ENCODE measurements around the gene PRPH.
"Not testable (repeated sequence)": the region's sequence is repeated elsewhere in the genome, so short reads cannot be mapped to it uniquely, and the experiment has no call there.

The PRPH gene

DNA sequence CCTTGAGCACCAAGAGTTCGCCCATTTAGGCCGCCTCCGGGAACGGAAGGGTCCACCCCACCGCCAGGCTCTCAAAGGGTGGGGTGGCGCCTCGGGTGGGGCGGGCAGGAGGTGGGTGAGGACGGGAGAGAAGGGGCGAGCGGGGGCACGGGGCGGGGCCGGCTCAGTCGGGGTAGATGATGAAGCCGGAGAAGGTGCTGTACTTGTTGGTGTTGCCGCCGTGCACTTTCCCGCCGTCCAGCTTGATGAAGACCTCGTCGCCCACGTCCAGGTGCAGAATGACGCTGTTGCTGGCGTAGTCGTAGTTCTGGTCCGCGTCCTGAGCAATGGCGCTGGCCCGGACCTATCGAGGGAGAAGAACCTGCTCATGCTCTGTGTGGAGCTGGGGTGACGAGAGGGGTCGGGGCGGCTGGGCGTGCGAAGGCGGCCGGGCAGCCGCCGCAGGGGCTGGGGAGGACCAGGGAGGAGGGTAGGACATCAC lies 38.0 kb downstream of the PRPH start:
- no peak for DNase-seq (ENCODE audit: low read depth in 2 of 2)

DNA sequence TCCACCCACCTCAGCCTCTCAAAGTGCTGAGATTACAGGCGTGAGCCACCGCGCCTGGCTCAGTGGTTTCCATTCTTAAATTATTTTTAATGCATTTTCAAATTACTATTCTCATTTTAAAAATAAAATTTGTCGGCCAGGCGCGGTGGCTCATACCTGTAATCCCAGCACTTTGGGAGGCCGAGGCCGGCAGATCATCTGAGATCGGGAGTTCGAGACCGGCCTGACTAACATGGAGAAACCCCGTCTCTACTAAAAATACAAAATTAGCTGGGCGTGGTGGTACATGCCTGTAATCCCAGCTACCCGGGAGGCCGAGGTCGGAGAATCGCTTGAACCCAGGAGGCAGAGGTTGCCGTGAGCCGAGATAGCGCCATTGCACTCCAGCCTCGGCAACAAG lies 38.8 kb downstream of the PRPH start:
- not testable (repeated sequence) for DNase-seq (ENCODE audit: low read depth in 2 of 2)

DNA sequence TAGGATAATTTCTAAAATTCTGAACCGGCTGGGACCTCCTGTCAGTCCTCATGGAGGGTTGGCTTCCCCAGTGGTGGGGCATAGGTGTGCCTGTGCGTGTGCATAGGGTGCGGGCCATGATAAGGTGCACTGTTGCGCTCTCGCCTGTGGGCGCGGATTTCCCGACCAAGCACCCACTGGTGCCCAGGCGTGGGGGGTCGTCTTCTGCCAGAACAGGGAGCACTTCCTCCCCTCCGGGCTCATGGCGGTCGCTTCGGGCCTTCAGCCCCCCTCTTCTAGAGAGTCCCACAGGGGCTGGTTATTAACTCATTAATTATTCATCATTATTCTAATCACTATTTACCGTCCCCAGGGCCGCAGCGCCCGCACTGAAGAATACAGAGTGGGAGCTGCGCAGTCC lies 39.3 kb downstream of the PRPH start:
- DNase-seq (ENCODE audit: low read depth in 2 of 2) = no peak

DNA sequence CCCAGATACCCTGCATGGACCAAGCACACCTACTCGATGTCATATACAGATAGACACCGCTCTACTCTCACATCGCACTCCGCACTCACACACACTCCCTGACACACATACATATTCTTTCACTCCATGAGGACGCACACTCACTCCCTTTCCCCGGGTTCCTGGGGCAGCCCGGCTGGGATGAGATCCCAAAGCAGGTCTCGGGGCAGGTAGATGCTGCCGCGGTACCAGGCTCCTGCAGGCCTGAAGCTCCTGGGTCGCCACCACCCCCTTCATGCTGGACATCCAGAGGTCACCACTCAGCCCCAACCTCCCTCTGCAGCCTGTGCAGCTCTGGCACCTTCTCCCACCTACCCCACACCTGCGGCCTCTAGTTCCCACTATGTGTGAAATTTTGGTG lies 39.7 kb downstream of the PRPH start:
- DNase-seq (ENCODE audit: low read depth in 2 of 2) = no peak

DNA sequence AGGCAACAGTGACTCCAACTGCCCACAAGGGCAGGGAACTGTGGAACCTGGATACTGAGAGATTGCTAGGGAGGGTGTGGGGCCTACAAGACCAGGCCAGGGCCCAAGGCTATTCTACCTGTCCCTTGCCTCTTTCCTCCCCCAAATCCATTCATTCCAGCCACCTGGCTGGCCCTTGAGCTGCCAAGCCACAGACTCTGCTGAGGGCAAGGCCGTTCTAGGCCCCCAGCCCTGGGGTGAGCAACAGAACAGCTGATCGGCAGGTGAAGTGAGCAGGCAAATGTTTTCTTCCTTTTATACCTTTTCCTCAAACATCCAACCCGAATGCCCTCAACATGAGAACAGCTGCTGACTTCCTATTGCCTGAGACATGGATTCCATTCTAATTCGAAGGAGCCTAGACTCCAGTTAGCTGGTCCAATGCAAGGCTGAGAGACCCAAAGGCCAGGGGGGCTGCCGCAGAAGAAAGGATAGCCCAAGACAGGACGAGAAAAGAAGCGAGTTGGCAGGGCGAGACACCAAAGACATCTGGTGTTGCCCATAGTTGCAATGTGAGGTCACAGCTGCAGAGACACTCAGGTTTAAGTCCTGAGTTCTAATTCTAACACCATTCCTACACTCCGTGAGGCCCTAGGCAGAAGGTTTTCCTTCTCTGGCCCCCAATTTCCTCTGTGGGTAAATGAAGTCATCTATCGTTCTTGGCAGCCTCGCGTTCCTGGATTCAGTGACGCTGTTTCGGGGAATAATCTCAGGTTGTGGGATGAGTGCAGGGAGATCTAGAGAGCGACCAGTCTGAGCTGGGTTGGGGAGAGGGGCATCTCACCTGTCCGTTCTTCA lies 40.4 kb downstream of the PRPH start:
- no peak for DNase-seq (ENCODE audit: low read depth in 2 of 2)

DNA sequence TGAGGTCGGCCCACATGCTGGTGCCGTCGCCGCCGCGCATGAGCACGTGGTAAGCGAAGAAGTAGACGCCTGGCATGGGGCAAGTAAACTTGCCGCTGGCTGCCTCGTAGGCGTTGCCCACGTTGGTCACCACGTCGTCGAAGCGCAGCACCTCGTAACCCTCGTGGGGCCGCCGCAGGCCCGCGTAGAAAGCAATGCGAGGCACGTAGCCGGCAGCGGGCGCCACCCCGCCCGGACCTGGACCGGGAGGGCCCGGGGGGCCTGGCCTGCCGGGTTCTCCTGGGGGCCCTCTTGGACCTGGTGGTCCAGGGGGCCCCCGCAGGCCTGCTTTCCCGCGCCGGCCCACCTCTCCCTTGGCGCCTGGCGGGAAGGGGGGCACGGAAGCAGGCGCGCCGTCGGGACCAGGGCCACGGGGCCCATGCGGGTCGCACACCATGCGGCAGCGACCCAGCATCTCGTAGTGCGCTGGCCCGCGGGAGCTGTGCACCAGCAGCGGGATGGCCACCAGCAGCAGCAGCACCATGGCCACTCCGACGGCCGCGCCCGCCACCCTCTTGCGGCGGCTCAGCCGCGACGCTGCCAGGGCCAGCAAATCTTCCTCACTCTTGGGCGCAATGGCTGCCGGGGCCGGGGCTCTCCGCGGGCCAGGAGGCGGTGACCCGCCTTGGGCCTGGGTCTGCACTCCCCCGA lies 41.2 kb downstream of the PRPH start:
- no peak for DNase-seq (ENCODE audit: low read depth in 2 of 2)

DNA sequence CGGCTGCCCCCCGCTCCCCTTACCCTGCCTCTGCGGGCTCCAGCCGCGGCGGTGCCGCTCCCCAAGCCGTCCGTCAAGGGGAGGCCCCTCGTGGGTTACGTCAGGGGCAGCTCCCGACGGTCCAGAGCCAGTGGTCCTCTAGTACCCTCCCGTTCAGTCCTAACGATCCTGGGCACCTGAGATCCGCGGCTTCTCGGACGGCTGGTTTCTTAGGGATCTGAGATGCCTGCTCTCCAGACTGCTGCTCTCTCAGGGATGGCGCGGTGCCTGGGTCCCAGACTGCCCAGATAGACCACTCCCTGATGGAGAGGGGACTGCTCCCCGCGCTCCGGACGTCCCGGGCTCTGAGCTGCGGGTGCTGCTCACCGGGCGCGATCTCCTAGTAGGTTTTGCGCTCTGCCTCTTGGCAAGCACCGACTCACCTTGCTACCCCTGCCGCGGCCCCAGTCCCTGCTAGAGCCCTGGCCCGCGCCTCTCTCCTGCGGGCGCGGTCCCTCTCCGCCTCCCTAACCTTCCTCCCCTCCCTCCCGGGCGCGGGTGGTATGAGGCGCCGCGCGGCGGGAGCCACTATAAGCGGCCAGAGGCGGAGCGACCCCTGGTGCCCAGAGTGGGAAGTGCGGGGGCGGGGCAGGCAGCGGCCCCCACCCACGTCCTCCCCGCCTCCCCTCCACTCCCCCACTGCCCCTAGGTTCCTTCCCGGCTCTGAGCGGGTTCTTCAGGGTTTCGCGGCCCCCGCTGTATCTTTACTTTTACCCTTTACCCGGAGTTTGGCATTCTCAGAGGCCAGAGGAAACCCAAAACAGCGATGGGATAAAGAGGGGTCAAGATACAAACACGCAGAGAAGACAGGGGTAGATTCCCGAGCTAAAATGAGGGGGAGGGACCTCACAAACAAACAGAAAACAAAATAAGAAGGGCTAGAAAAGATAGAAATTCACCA lies 42.0 kb downstream of the PRPH start, which contains the start of gene C1QL4:
TSS of gene C1QL4 (minus strand) at position 544 of the 940 bp plus-strand sequence. CDS start 711 bp downstream, outside the sequence.
- DNase-seq (ENCODE audit: low read depth in 2 of 2) = peak; percentile 74 to 80

DNA sequence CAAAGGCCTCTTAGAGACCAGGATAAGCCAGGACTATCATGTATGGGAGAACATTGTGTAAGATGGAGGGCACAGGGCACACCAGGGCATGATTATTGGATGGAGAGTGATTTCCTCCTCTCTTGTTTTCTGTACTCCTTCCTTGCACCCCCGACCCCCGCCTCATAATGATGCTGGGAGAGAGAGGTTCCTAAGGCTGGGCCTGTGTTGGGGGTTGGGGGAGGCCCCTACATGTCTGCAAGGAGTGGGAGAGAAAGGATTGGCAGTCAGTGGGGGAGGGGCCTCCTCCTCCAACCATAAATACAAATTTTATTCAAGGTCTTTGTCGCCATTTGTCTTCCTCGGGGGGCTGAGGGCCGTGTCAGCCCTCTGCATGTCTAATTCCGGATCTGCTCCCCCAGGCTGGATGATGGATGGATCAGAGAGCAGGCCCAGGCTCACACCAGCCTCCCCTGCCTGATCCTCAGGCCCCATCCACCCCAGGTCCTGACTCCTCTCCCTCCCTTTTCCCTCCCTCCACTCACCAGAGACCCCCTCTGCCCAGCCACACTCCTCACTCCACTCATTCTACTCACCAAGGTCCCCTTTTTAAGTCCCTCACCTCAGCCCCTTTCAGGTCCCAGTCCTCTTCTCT lies 44.0 kb downstream of the PRPH start:
- DNase-seq (ENCODE audit: low read depth in 2 of 2) = no peak

DNA sequence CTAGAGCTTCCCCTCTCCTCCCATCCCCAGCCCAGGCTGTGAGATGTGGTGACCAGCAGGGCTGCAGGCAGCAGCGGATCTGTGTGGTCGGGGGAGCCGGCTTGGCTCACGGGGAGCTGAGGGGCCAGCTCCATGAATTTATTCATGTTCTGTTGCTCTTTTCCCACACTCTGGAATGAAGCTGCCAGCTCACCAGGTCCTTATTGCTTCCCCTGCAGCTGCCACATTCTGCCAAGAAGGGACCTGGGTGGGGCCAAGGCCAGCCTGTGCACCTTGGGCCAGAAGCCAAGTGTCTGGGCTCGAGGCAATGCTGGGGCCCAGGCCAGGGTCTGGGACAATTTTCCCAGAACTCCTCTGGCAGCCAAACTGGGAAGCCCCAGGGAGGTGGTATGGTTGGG lies 44.5 kb downstream of the PRPH start:
- DNase-seq (ENCODE audit: low read depth in 2 of 2) = no peak

DNA sequence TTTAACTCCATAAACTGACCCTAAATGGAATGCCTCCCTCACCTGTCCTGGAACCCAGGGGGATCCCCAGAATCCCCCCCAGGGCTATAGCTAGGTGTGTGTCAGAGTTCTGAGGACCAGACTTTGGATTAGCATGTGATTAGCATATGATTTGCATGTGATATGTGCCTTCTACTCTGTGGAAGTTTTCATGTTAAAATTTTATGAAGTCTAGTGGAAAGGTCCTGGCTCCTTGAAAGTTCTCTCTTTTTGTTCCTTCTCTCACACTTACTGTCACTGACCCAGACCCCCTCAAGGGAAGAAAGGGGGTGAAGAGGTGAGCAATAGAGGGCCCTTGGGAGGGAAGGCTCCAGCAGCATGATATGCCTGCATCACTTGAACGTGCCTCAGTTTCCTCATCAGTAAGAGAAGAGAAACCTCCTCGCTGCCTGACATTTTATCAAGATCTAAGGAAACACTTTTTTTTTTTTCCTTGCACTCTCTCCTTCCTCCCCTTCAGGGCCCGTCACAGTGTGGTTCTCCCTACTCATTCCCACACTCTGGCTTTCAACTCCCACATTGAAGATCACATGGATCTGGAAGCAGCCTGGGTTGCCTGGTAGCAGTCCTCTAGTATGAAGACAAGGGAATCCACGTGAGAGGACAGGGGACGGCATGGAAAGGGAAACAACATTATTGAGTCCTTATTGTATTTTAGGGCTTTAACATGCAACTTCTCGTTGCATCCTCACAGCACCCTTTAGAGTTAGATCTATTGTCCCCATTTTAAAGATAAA lies 45.3 kb downstream of the PRPH start:
- no peak for DNase-seq (ENCODE audit: low read depth in 2 of 2)

DNA sequence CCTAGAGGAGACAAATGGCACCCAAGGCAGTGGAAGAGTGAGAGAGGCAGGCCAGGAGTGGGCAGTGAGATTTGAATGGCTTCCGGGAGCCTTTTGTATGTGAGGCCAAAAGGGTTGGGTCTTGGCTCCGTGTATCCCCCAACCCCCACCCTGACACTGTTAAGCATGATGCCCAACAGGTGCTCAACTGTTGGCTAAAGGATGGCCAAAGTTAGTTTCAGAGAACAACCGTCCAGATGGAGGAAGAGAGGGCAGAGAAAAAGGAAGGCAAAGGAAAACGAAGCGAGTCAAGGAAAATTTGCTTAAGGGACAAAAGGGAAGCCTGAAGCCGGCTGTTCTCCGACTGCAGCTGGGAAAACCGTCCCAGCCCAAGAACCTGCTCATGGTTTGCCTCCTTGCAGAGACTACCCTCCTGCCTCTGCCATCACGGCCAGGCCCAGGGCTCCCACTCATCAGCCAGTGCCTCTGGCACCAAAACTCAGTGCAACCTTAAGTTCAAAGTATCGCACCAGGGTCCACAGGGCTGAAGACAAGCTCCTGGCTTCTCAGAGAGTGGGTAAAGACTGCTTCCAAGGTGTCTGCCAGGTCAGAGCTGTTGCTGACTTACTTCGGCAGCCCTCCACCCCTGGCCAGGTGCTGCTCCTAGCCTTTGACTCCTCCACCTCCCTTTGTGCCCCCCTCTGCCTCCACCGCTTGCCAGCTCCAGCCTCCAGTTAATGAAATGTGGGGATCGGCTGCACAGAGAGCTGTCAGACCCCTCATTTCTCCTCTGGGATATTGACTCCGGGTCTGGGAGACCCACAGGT lies 46.2 kb downstream of the PRPH start:
- no peak for DNase-seq (ENCODE audit: low read depth in 2 of 2)

DNA sequence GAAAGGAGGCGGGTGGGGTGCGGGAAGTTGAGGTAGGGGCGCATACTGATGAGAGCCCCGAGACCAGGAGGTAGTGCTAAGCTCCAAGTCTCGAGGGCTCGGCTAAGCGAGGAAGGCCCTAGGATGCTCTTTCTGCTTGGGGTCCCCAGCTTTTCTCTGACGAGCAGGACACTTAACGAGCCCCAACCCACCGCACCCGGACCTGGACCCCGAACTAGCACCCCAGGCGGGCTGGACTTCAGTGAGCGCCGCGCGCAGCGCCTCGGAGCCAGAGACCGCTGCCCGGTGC lies 46.8 kb downstream of the PRPH start:
- no peak for DNase-seq (ENCODE audit: low read depth in 2 of 2)

DNA sequence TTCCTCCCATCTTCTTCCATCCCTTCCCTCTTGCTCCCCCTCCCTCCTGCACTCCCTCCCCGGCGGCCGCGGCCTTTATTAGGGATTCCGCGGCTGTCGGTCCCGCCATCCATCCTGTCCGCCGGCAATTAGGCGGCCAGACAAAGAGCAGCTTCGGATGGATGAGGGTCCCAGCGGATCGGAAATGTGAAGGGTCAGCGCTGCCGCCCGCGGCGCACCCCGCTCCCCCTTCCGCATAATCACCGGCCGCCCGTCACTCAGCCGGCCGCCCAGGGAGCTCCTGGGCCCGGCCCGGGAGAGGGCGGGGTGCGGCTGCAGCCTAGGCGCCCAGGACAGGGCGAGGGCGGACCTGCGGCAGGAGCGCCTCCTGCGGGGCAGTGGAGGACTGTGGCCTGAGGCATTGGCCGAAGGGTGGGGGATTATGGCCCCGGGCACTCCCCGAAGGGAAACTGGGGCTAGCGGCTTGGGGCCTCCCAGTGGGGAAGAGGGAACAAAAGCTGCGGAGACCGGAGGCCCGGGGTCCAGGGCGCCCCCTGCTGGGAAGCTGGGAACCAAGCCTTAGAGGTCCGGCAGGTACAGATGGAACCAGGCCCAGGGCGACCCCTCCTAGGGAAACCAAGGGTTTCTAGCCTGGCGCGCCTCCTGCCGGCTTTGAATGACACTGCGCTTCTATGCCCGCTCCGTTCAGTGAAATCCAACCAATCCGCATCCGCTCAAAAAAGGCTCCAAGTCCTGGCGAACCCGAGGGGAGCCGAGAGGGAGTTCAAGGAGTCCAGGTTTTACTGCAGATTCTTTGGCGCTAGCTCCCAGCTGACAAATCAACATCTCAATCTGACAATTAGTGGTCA lies 47.3 kb downstream of the PRPH start:
- peak; percentile 40 to 55 for DNase-seq (ENCODE audit: low read depth in 2 of 2)

DNA sequence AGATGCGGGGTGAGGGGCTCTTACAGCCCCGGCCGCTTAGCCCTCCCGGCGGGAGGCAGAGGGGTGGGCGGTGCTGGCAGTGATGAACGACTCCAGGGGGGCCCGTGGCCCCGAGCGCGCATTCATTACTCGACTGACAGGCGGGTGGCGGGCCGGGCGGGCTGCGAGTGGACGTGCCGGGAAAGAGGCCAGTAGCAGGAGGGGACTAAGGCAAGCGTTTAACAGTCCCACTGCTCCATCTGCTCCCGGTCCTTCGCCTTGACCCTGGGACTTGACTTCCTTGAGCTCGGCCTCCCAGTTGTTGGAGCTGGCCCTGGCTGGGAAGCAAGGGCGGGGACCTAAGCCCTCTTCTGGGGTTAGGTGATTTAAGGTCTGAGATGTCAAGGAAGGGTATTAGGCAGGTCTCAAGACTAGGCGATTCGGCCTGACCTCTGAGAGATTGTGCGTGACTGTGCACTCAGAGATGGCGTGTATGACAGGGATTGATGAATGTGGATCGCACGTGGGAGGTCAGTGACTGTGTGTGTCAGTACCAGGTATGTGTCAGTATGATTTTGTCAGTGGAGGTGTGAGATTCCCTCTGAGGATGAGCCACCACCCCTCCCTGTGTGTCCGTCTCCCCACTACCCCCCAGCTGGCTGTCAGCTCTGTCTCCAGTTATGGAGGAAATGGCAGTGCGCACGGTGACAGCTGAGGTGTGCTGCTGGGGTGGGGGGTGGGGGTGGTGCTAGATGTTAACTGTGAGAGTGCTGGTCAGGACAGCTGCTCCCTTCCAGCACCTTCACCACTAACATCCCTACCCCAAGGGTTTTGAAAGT lies 48.2 kb downstream of the PRPH start:
- peak in 1 of 2 donors; percentile 52 for DNase-seq (ENCODE audit: low read depth in 2 of 2)

DNA sequence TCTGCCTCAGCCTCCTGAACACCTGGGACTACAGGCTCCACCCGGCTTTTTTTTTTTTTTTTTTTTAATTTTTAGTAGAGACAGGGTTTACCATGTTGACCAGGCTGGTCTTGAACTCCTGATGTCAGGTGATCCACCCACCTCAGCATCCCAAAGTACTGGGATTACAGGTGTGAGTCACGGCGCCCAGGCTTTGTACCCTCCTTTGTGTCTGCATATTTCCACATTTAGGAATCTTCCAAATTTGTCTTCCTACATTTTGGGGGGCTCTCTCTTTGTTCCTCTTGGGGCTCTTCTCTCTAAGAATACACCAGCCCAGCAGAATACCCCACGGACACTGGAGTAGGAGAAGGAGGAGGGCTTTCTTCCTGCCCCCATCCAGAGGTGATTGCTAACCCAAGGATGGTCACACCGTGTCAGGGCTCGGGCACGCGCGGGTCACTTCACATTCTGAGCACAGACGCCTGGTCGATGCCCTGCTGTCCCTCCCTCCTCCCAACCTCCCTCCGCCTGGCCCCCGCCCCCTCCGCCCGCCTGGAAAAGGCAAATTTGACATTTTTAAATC lies 49.6 kb downstream of the PRPH start:
- DNase-seq (ENCODE audit: low read depth in 2 of 2) = no peak

DNA sequence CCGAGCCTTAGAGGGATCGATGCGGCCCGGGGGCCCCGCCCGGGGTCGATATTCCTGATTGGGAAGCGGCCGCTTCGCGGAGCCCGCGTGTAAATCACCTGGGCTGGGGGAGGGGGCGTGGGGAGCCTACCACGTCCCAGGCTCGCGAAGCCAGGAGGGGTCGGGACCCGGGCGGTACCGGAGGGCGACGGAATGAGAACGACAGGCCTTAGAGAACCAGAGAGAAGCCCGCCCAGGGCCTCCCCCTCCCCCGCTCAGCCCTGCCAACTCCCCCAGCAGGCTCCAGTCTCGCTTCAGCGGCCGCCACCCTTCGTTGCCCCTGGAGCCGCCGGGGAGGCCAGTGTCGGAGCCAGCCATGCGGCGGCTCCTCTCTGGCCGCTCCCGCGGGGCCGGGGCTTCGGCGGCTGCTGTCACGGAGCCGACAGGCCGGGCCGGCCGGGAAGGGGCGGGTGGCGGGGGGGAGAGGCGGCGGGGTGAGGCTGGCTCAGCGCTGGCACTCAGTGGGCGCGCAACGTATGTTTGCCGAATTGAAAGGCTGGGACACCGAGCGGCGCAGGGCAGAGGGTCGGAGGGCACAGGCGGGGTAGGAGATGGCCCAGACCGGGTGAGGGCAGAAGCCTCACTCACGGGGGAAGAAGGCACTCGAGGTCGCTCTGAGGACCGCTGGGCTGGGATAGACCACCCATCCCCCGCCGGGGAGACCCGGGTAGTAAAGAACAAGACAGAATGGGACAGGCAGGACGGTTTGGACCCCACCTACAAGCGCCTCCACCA lies 50.3 kb downstream of the PRPH start:
- no peak for DNase-seq (ENCODE audit: low read depth in 2 of 2)
